ENCODE results near the gene RHOT2. TPM values are rescaled to one million over a fixed set of nuclear protein-coding genes. Genes with fewer than 3 reads are reported as not detected.

The RHOT2 gene
- total RNA-seq, 4 donors from 2014 or later, result 110 to 416 (median 239) TPM

DNA sequence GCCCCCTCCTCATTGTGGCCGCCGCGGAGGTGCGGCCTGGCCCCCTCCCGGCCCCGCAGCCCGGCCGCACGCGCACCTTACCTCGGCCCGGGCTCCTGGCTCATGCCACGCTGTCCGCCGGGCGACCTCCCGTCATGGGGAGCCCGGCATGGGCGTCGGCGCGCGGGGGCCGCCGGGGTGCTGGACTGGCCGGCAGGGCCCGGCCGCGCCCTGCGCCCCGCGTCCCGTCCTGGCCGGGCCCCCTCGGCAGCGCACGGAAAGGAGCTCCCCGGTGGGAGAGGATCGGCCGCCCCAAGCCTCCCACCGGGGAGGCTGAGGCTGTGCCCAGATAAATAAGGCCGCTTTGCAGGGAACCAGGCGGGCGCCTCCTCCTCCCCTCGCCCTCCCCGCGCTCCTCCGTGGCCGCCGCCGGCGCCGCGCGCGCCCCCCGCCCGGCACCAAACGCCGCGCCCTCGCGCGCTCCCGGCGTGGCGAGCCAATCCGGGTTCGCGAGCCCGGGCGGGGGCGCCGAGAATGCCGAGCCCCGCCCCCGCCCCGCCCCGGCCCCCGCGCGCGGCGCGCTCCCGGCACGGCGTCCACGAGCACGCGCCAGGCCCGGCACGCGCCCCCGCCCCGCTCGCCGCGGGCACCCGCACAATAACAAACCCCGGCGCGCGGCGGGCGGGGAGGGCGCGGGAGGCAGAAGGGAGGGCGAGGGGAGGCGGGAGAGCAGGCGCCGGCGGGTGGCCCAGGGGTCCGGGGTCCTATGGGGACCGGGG lies 37.7 kb downstream of the RHOT2 start, which contains the start of gene FBXL16:
Gene FBXL16 (minus strand): TSS at position 371 of the 758 bp plus-strand sequence. CDS start 8,396 bp downstream, outside the sequence.
- H3K9me3 ChIP-seq, result no peaks in the 10 kb centered on the region
- H3K27ac ChIP-seq, result no peak within 1 kb of the TSS
- peaks cover 0 to 60% of the 10 kb centered on the region in 2 donors for H3K27me3 ChIP-seq
- no peak for DNase-seq
- no peaks in the 10 kb centered on the region for H3K36me3 ChIP-seq
- no peak within 1 kb of the TSS for H3K4me3 ChIP-seq
- peaks cover 0 to 12% (median 6%) of the 10 kb centered on the region in 4 donors for H3K4me1 ChIP-seq
- TF ChIP-seq POLR2A (IDR thresholded peaks at IDR 0.05), result no peak
- TF ChIP-seq, protein P1, sequence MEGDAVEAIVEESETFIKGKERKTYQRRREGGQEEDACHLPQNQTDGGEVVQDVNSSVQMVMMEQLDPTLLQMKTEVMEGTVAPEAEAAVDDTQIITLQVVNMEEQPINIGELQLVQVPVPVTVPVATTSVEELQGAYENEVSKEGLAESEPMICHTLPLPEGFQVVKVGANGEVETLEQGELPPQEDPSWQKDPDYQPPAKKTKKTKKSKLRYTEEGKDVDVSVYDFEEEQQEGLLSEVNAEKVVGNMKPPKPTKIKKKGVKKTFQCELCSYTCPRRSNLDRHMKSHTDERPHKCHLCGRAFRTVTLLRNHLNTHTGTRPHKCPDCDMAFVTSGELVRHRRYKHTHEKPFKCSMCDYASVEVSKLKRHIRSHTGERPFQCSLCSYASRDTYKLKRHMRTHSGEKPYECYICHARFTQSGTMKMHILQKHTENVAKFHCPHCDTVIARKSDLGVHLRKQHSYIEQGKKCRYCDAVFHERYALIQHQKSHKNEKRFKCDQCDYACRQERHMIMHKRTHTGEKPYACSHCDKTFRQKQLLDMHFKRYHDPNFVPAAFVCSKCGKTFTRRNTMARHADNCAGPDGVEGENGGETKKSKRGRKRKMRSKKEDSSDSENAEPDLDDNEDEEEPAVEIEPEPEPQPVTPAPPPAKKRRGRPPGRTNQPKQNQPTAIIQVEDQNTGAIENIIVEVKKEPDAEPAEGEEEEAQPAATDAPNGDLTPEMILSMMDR (IDR thresholded peaks at IDR 0.05), result no peak

- no peaks in the 10 kb centered on the region for H3K36me3 ChIP-seq
- no peak overlapping the region for H3K4me3 ChIP-seq
- H3K9me3 ChIP-seq, result no peaks in the 10 kb centered on the region
- H3K27ac ChIP-seq, result no peak overlapping the region
- no peak for DNase-seq
- peaks cover 0 to 60% of the 10 kb centered on the region in 2 donors for H3K27me3 ChIP-seq
- TF ChIP-seq, protein P1 (IDR thresholded peaks at IDR 0.05), result no peak
- TF ChIP-seq POLR2A (IDR thresholded peaks at IDR 0.05), result no peak
- peaks cover 0 to 12% (median 3%) of the 10 kb centered on the region in 4 donors for H3K4me1 ChIP-seq
These were observed 38.5 kb downstream of the RHOT2 start for GRCh38 chr16:706189-707061.

- Histone ChIP-seq H3K27ac (no peak overlapping the region), H3K36me3 (no peaks in the 10 kb centered on the region), H3K27me3 (peaks cover 0 to 53% of the 10 kb centered on the region in 2 donors), H3K4me1 (peaks cover 0 to 15% (median 3%) of the 10 kb centered on the region in 4 donors), H3K9me3 (no peaks in the 10 kb centered on the region), H3K4me3 (no peak overlapping the region)
- no peak for TF ChIP-seq POLR2A (IDR thresholded peaks at IDR 0.05)
- TF ChIP-seq, protein P1 (IDR thresholded peaks at IDR 0.05), result no peak
- no peak for DNase-seq
These were observed 39.2 kb downstream of the RHOT2 start for GRCh38 chr16:707062-707538.

- peaks cover 0 to 44% of the 10 kb centered on the region in 2 donors for H3K27me3 ChIP-seq
- H3K27ac ChIP-seq, result no peak overlapping the region
- no peaks in the 10 kb centered on the region for H3K9me3 ChIP-seq
- no peak overlapping the region for H3K4me3 ChIP-seq
- H3K4me1 ChIP-seq, result peaks cover 0 to 15% (median 3%) of the 10 kb centered on the region in 4 donors
- no peak for DNase-seq
- no peaks in the 10 kb centered on the region for H3K36me3 ChIP-seq
- TF ChIP-seq POLR2A (IDR thresholded peaks at IDR 0.05), result no peak
- TF ChIP-seq, protein P1 (IDR thresholded peaks at IDR 0.05), result no peak
These were observed 40.1 kb downstream of the RHOT2 start for GRCh38 chr16:708019-708418.

GRCh38 chr16:708959-709358 lies 41.0 kb downstream of the RHOT2 start:
- Histone ChIP-seq H3K27ac (no peak overlapping the region), H3K27me3 (peaks cover 0 to 39% of the 10 kb centered on the region in 2 donors), H3K4me1 (peaks cover 0 to 15% (median 3%) of the 10 kb centered on the region in 4 donors), H3K9me3 (no peaks in the 10 kb centered on the region), H3K4me3 (no peak overlapping the region), H3K36me3 (no peaks in the 10 kb centered on the region)
- no peak for TF ChIP-seq POLR2A (IDR thresholded peaks at IDR 0.05)
- TF ChIP-seq, protein P1 (IDR thresholded peaks at IDR 0.05), result no peak
- no peak for DNase-seq

Data from Peyer's patch (tissue), 4 donors.